BE2C (cell line): ENCODE results near the gene SORBS2.

Source experiments
- DNase-seq: peaks from one replicate; pipeline ENCODE4 v3.0.0-alpha.2; 2020
- H3K27me3 ChIP-seq: fragments of 250-450 bp; sonication (Bioruptor Pico); 2 replicates; pipeline ENCODE4 v1.5.1; 2020; ENCODE audit warnings: mild to moderate bottlenecking
- H3K36me3 ChIP-seq: fragments of 250-450 bp; sonication (Bioruptor Pico); 2 replicates; pipeline ENCODE4 v1.5.1; 2020; ENCODE audit warnings: mild to moderate bottlenecking
- H3K4me1 ChIP-seq: fragments of 250-450 bp; sonication (Bioruptor Pico); 2 replicates; pipeline ENCODE4 v1.5.1; 2020
- H3K4me3 ChIP-seq: 2 replicates; pipeline ENCODE4 v1.5.1; 2011; ENCODE audit warnings: low read depth, low read length
- H3K9me3 ChIP-seq: fragments of 250-450 bp; sonication (Bioruptor Pico); 2 replicates; pipeline ENCODE4 v1.5.1; 2020
- TF ChIP-seq, protein P1 (sequence below): IDR thresholded peaks from 2 replicates; pipeline ENCODE4 v1.5.1; 2012; ENCODE audit warnings: mild to moderate bottlenecking, low read depth, low read length

Gene SORBS2

DNA sequence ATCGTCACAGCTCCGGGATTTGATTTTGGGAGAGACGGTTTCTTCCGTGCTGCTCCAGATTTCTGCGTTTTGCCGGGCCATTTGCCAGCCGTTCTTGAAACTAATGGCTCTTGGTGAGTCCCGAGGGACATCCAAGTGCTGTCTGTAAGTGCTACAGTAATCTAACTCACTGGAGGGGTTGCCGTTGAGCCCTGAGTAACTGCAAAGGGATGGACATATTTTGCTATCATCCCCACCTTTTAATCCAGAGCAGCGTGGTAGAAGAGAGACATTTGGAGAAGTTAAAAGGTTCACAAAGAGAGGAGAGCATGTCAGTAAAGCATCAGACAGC is 187.8 kb downstream of the SORBS2 start:
- H3K4me3 ChIP-seq, result peak overlapping the region; percentile 12; the same call in 1 of the 2 replicates
- no peaks in the 10 kb centered on the region for H3K9me3 ChIP-seq
- peaks cover 4% of the 10 kb centered on the region; the same call in 1 of the 2 replicates for H3K4me1 ChIP-seq
- peak; percentile 76 for DNase-seq
- H3K36me3 ChIP-seq, result no peaks in the 10 kb centered on the region
- TF ChIP-seq, protein P1, sequence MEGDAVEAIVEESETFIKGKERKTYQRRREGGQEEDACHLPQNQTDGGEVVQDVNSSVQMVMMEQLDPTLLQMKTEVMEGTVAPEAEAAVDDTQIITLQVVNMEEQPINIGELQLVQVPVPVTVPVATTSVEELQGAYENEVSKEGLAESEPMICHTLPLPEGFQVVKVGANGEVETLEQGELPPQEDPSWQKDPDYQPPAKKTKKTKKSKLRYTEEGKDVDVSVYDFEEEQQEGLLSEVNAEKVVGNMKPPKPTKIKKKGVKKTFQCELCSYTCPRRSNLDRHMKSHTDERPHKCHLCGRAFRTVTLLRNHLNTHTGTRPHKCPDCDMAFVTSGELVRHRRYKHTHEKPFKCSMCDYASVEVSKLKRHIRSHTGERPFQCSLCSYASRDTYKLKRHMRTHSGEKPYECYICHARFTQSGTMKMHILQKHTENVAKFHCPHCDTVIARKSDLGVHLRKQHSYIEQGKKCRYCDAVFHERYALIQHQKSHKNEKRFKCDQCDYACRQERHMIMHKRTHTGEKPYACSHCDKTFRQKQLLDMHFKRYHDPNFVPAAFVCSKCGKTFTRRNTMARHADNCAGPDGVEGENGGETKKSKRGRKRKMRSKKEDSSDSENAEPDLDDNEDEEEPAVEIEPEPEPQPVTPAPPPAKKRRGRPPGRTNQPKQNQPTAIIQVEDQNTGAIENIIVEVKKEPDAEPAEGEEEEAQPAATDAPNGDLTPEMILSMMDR, result no peak
- H3K27me3 ChIP-seq, result no peaks in the 10 kb centered on the region

DNA sequence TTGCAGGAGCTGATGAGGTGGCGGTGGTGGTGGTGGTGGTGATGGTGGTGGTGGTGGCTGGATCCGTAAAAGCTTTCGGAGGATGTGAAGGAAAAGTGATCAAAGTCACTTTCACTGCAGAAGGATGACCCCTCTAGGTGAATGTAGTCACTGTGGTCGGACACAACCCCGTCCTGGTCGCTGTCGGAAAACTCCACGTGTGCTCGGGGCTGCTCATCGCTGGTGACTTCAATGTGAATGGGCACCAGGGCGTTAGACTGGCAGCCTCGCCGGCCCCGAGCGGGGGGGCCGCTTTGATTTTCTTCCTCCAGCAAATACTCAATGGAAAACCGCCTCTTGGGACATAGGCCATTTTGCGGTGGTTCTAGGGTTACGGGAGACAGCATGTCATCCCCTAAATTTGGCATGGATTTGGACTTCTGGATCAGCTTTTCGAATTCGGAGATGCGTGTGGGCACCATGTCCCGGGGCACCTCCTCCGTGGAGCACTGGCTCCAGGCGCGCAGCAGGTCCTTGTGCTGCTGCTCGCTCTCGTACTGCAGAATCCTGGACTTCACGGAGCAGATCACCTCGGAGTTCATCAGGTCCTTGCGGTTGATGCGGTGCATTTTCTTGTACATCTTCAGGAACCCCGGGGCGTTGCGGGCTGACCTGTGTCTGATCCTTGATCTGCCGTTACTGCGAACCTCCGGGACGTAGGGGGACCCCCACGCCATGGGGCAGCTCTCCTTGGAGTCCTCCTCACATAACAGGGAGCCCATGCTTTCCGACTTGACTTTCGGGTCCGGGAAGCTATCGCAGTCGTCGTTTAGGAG is 188.3 kb downstream of the SORBS2 start:
- Histone ChIP-seq H3K36me3 (no peaks in the 10 kb centered on the region), H3K4me1 (peaks cover 4% of the 10 kb centered on the region; the same call in 1 of the 2 replicates), H3K27me3 (no peaks in the 10 kb centered on the region), H3K4me3 (0 out of 2 replicates have a peak overlapping the region, but pooled peaks have one; percentile 12), H3K9me3 (no peaks in the 10 kb centered on the region)
- no peak for DNase-seq
- TF ChIP-seq, protein P1, result no peak

DNA sequence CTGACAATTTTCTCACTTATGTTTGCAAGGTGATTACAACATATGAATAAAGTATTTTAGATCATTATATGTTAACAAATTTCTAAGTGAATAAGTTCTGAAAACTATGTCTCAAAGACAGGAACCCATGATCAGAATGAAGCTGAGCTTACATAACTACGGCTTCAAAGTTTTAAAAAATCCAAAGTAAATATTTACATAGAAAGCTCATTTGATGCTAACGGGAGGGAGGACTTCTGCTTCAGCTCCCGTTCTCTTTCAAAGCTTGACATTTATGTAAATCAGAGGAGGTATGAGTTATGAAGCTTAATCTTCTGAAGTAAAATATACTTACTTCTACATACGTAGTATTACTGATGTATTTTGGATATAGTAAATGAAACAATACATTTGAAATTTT is 203.8 kb downstream of the SORBS2 start:
- DNase-seq, result no peak
- TF ChIP-seq, protein P1, result no peak
- Histone ChIP-seq H3K4me1 (no peaks in the 10 kb centered on the region), H3K4me3 (no peak overlapping the region), H3K36me3 (peaks cover 4% of the 10 kb centered on the region; the same call in 1 of the 2 replicates), H3K27me3 (no peaks in the 10 kb centered on the region), H3K9me3 (no peaks in the 10 kb centered on the region)

DNA sequence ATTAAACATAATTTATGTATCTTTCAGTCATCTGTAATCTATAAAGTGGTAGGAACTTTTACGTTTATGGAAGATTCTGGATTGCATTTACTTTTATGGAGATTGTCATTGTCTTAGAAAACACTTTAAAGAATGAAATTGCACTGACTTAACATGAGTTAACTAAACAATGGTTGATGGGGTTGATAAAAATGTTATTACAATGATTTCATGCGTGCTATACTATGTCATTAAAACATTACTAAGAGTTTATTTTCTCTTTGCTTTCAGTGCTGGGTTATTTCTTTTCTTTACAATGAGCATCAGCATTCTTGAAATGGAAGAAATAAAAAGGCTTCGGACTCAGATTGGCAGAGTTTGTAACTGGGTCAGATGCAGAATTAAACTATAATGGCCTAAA is 209.6 kb downstream of the SORBS2 start:
- Histone ChIP-seq H3K36me3 (no peaks in the 10 kb centered on the region), H3K4me3 (no peak overlapping the region), H3K4me1 (peaks cover under 1% of the 10 kb centered on the region; the same call in 1 of the 2 replicates), H3K27me3 (no peaks in the 10 kb centered on the region), H3K9me3 (no peaks in the 10 kb centered on the region)
- TF ChIP-seq, protein P1, result no peak
- no peak for DNase-seq

DNA sequence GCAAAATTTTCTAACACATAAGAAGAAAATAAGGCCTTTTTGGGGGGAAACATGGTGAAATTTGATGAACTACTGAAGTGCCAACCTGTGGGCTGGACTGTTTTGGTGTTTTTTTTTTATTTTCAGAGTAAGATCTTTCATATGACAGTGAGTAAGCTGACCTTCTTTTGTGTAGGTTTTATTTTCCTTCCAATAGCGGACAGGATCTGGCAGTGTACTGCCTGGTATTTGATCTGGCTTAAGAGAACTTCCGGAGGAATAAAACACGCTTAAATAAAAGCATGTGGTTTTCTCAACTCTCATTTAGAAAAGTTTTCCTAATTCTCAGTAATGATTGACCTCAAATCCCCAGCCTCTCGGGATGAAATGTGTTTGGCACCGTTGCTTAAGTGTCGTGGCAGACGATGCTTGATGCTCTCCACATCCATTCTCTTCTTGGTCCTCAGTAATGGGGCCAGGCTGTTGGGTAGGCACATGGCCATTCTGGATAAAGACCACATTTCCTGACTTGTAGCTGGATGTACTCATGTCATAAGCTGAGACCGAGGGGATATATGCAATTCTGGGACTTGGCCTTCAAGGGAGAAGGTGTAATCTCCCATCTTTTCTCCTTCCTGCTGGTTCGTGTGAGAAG is 211.1 kb downstream of the SORBS2 start:
- no peaks in the 10 kb centered on the region for H3K36me3 ChIP-seq
- no peak for DNase-seq
- H3K4me3 ChIP-seq, result no peak overlapping the region
- H3K9me3 ChIP-seq, result no peaks in the 10 kb centered on the region
- H3K27me3 ChIP-seq, result no peaks in the 10 kb centered on the region
- H3K4me1 ChIP-seq, result peaks cover 3% of the 10 kb centered on the region; the same call in 1 of the 2 replicates
- TF ChIP-seq, protein P1, result no peak
